Stimulated activated CD4-positive, alpha-beta T cell treated with anti-CD3 and anti-CD28 coated beads, Interleukin-2, amount 100 ng/mL, for 4 hours (primary cell): ENCODE measurements around the gene ADNP.

Source experiments
- DNase-seq: peaks from one replicate; pipeline ENCODE4 v3.0.0-alpha.2; 2020; ENCODE audit warnings: low read depth

Gene ADNP

GRCh38 chr20:50872560-50873425 lies 58.4 kb downstream of the ADNP start:
- no peak for DNase-seq

- DNase-seq, result no peak
Observed at GRCh38 chr20:50870561-50871161, 60.6 kb downstream of the ADNP start.

- DNase-seq, result no peak
Observed at GRCh38 chr20:50868509-50869495, 62.4 kb downstream of the ADNP start.

- no peak for DNase-seq
Observed at GRCh38 chr20:50867805-50868204, 63.4 kb downstream of the ADNP start.

GRCh38 chr20:50866831-50867230 lies 64.4 kb downstream of the ADNP start:
- no peak for DNase-seq

GRCh38 chr20:50866036-50866685 lies 65.1 kb downstream of the ADNP start:
- no peak for DNase-seq

- DNase-seq, result no peak
Observed at GRCh38 chr20:50865591-50865990, 65.6 kb downstream of the ADNP start.

GRCh38 chr20:50865114-50865513 lies 66.1 kb downstream of the ADNP start:
- no peak for DNase-seq

GRCh38 chr20:50862546-50862945 lies 68.7 kb downstream of the ADNP start:
- DNase-seq, result no peak

- no peak for DNase-seq
Observed at GRCh38 chr20:50861012-50861411, 70.2 kb downstream of the ADNP start.

GRCh38 chr20:50859161-50859560 lies 72.1 kb downstream of the ADNP start:
- DNase-seq, result no peak

- no peak for DNase-seq
Observed at GRCh38 chr20:50858525-50858924, 72.7 kb downstream of the ADNP start.

- DNase-seq, result no peak
Observed at GRCh38 chr20:50857348-50857747, 73.9 kb downstream of the ADNP start.

- no peak for DNase-seq
Observed at GRCh38 chr20:50856475-50857041, 74.7 kb downstream of the ADNP start.

- no peak for DNase-seq
Observed at GRCh38 chr20:50855498-50856474, 75.5 kb downstream of the ADNP start.

- DNase-seq, result no peak
Observed at GRCh38 chr20:50854506-50855249, 76.6 kb downstream of the ADNP start.

- DNase-seq, result no peak
Observed at GRCh38 chr20:50852085-50852484, 79.2 kb downstream of the ADNP start.

GRCh38 chr20:50850721-50851286 lies 80.4 kb downstream of the ADNP start:
- DNase-seq, result no peak
